HT-29 (cell line): ENCODE measurements around the gene CNTNAP5. TPM values are rescaled to one million over a fixed set of nuclear protein-coding genes. Genes with fewer than 3 reads are reported as not detected.

Experiments used
- DNase-seq: peaks from one replicate; pipeline ENCODE4 v3.0.0-alpha.2; 2015; ENCODE audit warnings: low spot score
- total RNA-seq: library from RNA; depleted of rRNA; stranded (reverse); fragments of >200 nt; shearing (Covaris generic); gene quantifications from 2 replicates; pipeline ENCODE4 v1.2.3, GENCODE V29; 2014

The CNTNAP5 gene
- total RNA-seq, 1 experiment from 2014 or later, result not detected

DNA sequence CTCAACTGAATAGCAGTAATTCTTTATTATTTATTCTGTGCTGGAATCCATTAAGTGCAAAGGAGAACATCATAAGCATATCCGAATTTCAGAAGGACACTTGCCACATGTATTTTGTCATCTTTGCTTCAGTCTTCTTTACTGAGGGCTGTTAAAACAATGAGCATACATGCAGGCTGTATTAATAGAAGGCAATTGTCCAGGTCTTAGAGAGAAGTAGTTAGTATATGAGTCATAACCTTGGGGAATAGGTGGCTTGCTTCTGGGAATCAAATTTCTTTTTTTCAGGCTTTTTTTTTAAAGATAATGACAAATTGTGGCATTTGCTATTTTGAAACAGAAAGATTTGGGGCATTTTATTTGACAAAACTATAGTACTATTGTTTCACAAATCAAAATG lies 773.5 kb downstream of the CNTNAP5 start:
- DNase-seq, result no peak

DNA sequence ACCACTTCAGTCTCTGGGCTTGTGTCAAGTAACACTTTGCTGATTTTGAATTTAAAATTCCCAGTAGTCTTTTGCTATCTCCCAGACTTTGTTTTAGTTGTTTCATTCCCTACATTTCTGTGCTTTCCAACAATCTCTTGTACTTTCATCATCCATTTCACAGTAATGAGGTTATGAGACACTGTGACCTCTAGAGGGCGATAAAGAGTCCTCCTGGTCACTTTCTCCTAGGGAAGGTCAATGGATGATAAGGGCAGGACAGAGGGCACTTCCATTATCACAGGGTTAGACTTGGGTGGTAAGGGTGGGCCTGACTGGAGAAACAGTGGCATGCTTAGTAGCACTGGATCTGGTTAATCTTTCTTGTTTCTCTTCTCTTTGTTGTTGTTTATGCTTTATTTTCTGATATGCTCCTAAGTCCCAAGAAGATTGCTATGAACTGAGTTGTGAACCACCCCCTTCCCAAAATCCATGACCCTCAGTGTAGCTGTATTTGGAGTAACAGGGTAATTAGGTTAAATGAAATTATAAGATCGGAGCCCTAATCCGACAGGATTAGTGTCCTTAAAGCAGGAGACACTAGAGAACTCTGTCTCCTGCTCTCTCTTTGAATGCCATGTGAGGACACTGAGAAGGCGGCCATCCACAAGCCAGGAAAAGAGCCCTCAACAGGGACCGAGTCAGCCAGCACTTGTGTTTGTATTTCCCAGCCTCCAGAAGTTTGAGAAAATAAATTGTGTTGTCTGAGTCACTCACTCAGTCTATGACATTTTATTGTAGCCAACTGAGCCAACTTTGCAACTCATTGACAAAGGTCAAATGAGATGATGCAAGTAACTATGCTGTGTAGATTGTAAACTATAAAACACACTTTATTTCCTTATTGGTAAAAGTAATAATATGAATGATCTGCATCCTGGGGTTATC lies 779.2 kb downstream of the CNTNAP5 start:
- peak; percentile 60 for DNase-seq

DNA sequence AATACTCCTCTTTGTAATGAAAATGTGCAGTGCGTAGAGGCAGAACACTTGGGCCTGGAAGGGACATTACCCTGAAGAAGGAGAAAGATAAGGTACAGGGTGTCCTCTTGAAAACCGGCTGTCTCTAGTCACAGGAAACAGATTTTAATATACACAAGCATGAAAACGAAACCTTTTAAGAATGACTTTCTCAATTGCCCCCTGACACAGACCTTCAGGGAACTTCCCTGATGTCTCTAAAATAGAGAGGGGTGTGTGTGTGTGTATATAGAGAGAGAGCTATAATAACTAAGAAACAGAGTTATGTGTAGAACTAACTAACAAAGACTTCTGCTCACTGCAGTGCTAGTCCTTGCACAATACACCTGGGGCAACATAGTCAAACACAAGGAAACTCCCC lies 780.0 kb downstream of the CNTNAP5 start:
- DNase-seq, result no peak

DNA sequence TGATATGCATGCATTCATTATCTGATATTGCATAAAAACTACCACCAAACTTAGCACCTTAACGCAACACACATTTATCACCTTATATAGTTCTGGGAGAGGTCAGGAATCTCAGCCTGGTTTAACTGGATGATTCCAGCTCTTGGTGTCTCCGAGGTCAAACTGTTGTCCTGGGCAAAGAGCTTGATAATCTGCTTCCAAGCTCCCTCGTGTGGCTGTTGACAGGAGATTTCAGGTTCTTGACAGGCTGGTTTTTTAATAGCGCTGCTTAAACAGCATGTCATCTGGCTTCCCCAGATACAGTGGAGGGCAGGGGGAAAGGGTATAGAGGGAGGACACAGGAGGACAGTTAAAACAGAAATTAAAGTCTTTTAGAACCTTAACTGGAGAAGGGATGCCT lies 785.0 kb downstream of the CNTNAP5 start:
- peak; percentile 54 for DNase-seq

DNA sequence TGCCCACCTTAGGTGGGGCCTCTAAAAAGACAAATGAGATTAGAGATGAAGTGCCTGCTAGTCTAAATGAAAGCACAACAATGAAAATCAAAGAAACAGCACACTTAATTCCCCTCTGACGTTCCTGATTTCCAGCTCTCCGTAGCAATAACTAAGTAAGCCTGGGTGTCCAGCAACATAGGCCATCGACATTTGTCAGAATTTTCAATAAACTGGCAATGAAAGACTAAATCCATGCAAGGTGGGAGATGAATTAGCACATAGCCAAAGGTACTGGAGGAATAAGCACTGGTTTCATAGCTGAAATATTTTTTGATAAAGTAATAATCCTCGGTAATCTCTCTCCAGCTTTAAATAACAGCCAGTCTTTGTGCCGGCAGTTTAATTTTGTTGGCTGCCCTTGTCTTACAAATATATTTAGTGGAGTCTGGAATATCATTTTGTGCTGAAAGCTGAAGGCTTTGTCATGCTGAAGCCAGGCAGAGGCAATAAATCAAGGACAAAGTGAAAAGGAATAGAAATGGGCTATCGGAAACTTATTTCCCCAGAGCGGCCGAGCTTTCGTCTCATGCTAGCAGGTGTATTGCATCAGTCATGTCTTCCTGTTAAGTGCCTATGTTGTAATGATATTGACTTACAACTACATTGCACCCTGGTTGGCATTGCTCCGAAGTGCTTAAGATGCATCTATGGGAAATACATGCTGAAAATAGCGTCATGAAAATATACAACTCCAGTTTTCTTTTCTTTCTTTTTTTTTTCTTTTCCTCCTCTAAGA lies 790.1 kb downstream of the CNTNAP5 start:
- DNase-seq, result no peak

DNA sequence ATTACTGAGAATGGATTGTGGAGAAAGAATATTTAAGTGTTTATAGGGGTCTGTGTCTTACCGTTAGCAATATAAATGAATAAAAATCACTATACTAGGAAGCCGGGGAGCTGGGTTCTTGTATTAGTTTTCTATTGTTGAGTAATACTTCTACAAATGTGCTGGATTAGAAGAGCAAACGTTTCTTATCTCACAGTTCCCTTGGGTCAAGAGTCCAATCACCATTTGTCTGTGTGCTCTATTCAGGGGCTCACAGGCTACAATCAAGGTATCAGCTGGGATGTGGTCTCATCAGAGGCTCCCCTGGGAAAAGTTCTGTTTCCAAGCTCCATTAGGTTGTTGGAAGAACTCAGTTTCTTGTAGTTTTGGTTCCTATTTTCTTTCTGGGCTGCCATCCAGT lies 790.9 kb downstream of the CNTNAP5 start:
- DNase-seq, result no peak

DNA sequence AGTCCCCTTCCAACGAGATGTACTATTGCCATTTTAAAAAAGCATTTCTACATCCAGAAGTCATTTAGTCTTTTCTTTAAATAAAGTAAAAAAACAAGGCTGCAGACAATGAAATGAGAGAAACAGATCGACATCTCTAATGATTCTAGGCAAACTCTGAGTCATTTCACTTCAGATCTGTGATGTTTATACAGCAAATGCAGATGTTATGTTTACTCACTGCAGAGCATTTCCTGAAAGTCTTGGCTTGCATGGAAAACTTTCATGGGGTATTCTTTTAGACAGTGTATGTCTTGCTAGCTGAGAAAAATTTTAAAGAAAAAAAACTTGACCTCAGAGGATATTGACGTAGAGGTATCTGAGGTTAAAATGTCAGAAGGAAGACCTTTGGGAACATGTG lies 797.4 kb downstream of the CNTNAP5 start:
- no peak for DNase-seq

DNA sequence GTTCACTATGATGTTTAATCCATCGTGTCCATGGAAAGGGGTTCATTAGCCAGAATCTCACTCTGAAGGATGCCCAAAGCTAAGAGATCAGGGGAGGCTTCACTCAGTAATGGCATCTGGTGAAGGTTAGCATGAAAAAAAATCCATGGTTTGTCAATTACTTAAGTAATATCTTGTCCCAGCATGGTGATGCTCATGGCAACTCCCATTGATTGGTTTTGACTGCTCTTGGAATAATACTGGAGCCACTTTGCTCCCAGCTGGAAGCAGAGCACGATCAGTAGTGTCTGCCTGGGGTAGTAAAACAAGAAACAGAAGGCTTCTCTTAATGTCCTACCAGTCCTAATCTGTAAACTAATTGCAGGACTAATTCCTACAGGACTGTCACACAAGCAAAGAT lies 799.4 kb downstream of the CNTNAP5 start:
- no peak for DNase-seq

DNA sequence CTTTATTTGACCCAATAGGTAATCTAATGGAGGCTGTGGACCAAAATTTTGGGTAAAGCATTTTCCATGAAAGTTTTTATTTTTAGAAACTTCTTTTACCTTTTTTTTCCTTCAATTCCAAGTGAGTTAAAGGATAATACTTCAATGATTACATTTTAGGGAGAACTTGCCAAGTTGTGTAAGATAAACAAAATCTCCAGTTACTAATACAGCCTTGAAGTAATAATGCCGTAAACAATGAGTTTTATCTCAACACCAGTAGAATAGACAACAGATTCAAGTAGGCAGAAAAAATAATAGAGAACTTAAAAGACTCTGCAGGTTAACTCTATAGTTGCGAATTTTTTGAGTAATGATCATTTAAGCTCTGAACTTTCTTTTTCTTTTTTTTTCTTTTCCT lies 807.4 kb downstream of the CNTNAP5 start:
- no peak for DNase-seq

DNA sequence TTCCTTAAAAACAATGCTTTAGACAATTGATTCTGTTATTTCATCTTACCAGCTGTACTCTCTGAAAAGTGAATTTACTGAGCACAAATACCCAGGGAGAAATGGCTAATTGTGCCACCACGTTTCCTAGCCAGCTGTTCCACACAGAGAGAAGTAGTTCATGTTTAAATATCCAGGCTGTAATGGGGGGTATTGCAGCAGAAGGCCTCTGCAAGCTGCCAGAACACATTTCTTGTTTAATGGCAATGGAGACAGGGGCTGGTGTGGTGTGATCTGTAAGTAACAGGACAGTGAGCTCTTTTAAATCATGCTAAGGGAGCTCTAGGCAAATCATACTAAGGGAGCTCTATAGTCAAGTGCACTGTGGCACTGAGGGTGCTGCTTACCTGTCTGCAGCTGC lies 809.2 kb downstream of the CNTNAP5 start:
- no peak for DNase-seq

DNA sequence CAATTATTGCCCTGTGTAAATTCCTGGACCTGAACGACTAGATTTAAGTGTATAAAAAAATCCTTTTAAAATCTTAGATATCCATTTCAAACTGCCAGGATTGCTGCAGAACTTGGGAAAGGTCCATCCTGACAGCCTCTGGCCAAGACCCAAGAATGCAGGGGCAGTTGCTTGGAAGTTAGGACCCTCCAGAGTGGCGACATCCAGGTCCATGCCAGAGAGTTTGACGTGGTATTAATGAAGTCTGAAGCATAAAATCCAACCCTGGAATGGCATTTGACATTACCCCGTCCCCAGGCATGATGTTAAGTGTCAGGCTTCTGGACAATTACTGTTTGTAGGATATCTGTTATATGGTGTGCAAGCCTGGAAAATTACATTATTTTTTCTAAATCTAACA lies 810.2 kb downstream of the CNTNAP5 start:
- DNase-seq, result no peak

DNA sequence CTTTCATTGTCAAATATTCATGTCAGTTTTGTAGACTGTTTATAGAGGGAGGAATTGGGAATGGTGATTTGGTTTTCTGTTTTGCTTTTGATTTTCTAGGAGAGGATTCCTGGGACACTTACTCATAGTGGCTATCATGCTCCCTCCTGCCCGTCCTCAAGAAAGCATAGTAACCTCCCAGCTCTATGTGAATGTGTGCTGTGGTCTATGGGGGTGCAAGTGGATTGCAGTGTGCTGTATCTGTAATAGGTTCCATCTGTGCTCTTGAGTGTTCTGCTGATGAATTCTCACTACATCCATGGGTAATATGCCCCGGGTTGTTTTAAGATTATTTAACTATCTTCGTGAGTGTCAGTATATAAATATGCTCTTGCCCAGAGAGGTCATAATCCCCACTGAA lies 811.3 kb downstream of the CNTNAP5 start:
- DNase-seq, result no peak

DNA sequence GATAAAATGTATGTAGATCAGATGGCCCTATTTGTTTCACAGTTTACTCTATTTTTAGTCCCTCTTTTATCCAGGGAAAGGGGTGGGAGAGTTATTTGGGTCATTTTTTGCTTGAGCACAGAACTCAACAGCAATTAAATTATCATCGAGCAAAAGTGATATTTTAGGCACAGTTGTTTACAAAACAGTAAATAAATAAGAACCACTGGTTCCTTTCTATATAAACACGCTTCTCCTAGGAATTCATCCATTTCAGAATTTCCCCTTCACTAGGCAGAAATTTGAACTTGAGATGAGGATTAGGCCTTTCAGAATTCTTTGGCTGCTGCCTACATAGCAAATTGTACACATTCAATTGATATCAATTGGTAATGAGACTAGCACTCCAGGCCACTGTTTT lies 812.4 kb downstream of the CNTNAP5 start:
- no peak for DNase-seq

DNA sequence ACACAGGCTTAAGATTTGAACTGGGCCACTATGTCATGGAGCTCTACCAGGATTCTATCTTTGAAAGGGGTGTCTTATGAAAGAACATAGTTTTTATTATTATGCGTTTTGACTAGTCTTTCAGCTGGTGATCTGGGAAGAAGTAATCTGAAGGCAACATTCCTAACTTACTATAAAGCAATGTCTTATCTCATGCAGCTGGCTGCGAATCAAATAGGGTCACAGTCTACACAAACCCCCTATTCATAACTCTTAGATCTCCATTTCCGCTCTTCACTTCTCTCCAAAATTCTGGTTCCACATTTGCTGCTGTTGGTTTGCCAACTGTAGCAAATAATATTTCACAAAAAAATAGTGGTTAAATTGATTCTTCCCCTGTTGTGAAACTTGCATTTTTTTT lies 813.3 kb downstream of the CNTNAP5 start:
- DNase-seq, result no peak

DNA sequence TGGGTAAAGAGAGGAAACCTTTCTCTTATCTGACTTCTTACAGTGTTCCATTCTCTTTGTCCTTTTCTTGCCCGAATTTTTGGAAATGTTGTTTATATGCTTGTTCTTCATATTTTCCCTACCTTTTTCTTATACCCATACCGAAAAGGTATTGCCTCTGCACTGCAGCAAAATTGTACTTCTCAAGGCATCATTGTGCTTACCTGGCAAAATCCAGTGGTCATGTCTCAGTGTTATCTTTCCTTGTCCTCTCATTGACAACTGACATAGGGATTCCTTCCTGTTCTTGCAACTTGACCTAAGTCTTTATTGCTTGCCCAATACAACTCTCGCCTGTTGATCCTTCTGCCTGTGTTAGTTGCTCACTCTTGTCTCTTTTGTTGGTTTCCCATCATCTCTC lies 842.2 kb downstream of the CNTNAP5 start:
- no peak for DNase-seq

DNA sequence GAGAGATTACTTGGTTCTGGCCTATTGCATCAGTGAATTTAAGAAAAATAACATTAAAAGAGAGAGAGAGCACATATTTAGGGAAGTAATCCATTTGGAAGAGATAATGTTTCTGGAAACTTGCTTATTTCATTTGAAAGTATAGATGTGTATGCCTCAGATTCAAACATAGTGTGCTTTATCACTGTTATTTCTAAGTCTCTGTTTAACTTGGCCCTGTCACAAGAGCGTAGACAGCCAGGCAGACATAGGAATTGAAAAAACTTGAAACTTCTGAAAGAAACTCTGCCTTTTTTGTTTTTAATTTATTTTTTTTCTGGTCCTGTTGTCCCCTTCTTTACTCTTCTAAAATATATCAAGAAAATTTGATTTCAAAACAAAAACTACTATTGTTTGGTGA lies 849.1 kb downstream of the CNTNAP5 start:
- no peak for DNase-seq

DNA sequence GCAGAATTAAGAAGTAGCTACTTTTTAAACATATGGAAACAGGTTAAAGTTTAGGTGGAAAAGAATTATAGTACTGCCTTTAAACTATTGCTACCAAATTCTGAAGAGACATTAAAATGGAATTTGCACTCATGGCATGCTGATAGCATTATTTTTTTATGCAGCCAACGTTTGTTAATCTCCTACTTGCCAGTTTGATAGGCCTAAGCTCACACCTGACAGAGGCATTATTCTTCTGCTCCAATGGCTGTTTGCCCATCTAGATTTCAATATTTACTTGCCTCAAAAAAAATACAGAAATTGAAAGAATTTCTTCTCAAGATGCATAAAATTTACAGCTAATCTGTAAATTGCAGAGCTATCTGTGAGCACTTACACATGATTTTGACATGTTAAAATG lies 849.6 kb downstream of the CNTNAP5 start:
- no peak for DNase-seq

DNA sequence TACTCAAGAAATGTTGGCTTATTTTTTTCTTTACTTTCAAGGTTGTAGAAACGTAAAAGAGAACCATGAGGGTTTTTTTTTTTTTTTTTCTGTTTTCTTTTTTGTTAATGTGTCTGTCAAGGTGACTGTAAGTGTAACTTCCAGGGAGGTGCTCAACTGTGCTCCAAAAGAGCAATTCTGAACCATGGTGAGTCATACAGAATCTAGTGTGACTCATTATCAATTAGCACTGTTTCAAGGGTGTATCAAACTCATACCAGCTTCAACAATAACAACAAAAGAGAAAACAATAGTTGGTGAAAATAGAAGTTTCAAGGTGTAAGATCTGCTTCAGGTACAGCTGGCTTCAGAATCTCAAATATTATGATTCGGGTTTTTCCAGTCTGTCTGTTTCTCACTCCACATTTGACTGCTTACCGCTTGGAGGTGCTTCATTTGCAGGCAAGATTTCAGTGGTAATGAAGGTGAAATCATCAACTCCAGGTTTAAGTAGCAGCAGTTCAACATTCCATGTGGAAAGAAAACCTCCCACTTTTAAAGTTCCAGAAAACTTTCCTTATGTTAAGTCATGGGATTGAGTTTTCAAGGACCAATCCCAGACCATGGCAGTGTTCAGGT lies 850.6 kb downstream of the CNTNAP5 start:
- DNase-seq, result peak; percentile 9

DNA sequence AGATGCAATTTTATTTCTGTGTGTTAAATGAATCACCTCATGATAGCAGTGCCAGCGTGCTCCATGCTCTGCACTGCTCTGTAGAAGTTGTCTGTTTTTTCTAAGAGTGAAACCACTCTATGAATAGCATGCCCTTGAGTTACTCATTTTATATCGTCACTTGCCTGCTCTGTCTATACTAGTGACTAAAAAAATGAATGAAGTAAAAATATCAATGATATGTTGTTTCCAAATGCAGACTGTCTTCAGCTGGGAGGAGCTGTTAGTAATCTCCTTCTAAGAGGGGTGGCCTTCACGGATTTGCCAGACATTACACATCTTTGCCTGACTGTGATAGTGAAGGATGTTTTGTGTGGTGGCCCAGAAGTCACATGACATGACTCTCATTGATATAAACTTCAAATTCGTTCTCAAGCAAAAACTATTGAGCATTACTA lies 852.1 kb downstream of the CNTNAP5 start:
- DNase-seq, result no peak

DNA sequence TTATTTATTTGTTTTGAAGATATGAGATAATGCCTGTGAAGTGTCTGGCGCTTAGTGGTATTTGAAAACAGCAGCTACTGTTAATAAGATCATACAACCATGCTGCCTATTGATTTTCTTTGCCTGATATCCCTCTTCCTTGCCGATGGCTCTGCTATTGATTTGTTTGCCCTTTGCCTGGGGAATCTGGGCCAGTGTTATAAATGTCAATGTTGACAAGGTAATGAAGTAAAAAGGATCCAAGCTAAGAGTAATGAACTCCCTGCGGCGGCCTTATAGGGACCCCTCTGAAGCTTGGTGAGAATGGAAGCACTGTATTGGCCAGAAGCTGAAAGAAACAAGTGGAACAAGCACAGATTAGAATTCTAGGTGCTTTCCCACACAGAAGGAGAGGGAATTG lies 854.6 kb downstream of the CNTNAP5 start:
- no peak for DNase-seq

DNA sequence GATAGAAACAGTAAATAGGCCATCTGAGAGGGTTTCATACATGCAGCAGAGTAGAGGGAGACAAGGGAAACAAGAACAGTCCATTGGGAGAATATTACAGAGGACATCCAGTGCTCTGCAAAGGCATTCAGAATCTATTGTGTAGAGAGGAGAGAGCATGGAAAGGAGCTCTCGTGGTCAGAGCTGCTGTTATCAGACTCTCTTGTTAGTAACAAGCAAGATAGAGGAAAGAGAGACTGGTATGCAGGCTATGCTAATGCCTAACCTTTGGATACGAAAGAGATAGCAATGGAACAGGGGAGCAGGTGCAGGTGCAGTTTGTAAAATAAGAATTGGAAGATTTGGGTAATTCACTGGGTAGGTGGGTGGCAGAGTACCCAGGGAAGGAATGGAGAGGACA lies 855.9 kb downstream of the CNTNAP5 start:
- no peak for DNase-seq

DNA sequence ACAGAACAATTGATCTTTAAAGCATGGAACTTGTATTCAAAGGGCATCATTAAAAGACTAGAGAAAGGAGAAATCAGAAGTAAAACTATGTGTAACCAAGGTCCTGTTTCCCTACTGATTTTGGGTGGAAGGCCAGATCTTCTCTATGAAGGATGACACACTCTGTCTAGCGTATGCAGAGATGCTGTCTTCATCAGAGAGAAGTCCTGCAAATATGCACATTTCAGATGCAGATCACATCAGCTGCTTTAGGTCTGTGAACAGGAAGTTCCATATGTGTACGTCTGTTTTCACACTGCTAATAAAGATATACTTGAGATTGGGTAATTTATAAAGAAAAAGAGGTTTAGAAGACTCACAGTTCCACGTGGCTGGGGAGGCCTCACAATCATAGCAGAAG lies 857.3 kb downstream of the CNTNAP5 start:
- DNase-seq, result no peak
